ENCODE results near the gene ECHS1. TPM values are rescaled to one million over a fixed set of nuclear protein-coding genes. Genes with fewer than 3 reads are reported as not detected.

ECHS1 gene
- total RNA-seq, 1 donor from 2014 or later: 44.8 TPM

GRCh38 chr10:133355266-133355665 is 17.9 kb downstream of the ECHS1 start:
- no peaks in the 10 kb centered on the region for H3K36me3 ChIP-seq (ENCODE audit: control insufficient read depth, insufficient read depth, low read length)
- no peak overlapping the region for H3K4me3 ChIP-seq (ENCODE audit: low read depth, low read length)
- no peaks in the 10 kb centered on the region for H3K27me3 ChIP-seq (ENCODE audit: control insufficient read depth, insufficient read depth, low read length)
- TF ChIP-seq CTCF (IDR thresholded peaks at IDR 0.05; ENCODE audit: insufficient read depth, low read length, severe bottlenecking): no peak
- FAIRE-seq: no peak
- DNase-seq (ENCODE audit: low read depth): no peak

- no peak for FAIRE-seq
- no peak for DNase-seq (ENCODE audit: low read depth)
These were observed 18.4 kb downstream of the ECHS1 start for GRCh38 chr10:133354672-133355240.

GRCh38 chr10:133353988-133354605 is 19.1 kb downstream of the ECHS1 start:
- DNase-seq (ENCODE audit: low read depth): no peak
- no peak overlapping the region for H3K4me3 ChIP-seq (ENCODE audit: low read depth, low read length)
- FAIRE-seq: no peak
- H3K27me3 ChIP-seq (ENCODE audit: control insufficient read depth, insufficient read depth, low read length): no peaks in the 10 kb centered on the region
- TF ChIP-seq CTCF (IDR thresholded peaks at IDR 0.05; ENCODE audit: insufficient read depth, low read length, severe bottlenecking): no peak
- no peaks in the 10 kb centered on the region for H3K36me3 ChIP-seq (ENCODE audit: control insufficient read depth, insufficient read depth, low read length)

More at GRCh38 chr10:133354672-133355240, 18.4 kb downstream of the ECHS1 start:
- no peak overlapping the region for H3K4me3 ChIP-seq (ENCODE audit: low read depth, low read length)
- H3K27me3 ChIP-seq (ENCODE audit: control insufficient read depth, insufficient read depth, low read length): no peaks in the 10 kb centered on the region
- H3K36me3 ChIP-seq (ENCODE audit: control insufficient read depth, insufficient read depth, low read length): no peaks in the 10 kb centered on the region
- no peak for TF ChIP-seq CTCF (IDR thresholded peaks at IDR 0.05; ENCODE audit: insufficient read depth, low read length, severe bottlenecking)

- no peak for TF ChIP-seq CTCF (IDR thresholded peaks at IDR 0.05; ENCODE audit: insufficient read depth, low read length, severe bottlenecking)
- no peaks in the 10 kb centered on the region for H3K36me3 ChIP-seq (ENCODE audit: control insufficient read depth, insufficient read depth, low read length)
- DNase-seq (ENCODE audit: low read depth) (no peak), FAIRE-seq (no peak)
- no peaks in the 10 kb centered on the region for H3K27me3 ChIP-seq (ENCODE audit: control insufficient read depth, insufficient read depth, low read length)
- H3K4me3 ChIP-seq (ENCODE audit: low read depth, low read length): no peak overlapping the region
These were observed 19.8 kb downstream of the ECHS1 start for GRCh38 chr10:133353202-133353959.

- H3K4me3 ChIP-seq (ENCODE audit: low read depth, low read length): no peak overlapping the region
- DNase-seq (ENCODE audit: low read depth) (no peak), FAIRE-seq (no peak)
- no peaks in the 10 kb centered on the region for H3K36me3 ChIP-seq (ENCODE audit: control insufficient read depth, insufficient read depth, low read length)
- no peaks in the 10 kb centered on the region for H3K27me3 ChIP-seq (ENCODE audit: control insufficient read depth, insufficient read depth, low read length)
- no peak for TF ChIP-seq CTCF (IDR thresholded peaks at IDR 0.05; ENCODE audit: insufficient read depth, low read length, severe bottlenecking)
These were observed 21.5 kb downstream of the ECHS1 start for GRCh38 chr10:133351408-133352318.

Data from bronchial epithelial cell (primary cell).